GM12878 (cell line): ENCODE data around the gene IFT52. TPM values are rescaled to one million over a fixed set of nuclear protein-coding genes. Genes with fewer than 3 reads are reported as not detected.
"Not testable (repeated sequence)": the region's sequence is repeated elsewhere in the genome, so short reads cannot be mapped to it uniquely, and the experiment has no call there.

Experiments
- ATAC-seq: fragments of 200-7000 bp; cut with Tn5 transposase; 3 replicates; pipeline ENCODE4 v1.9.1; 2020; ENCODE audit warnings: mild to moderate bottlenecking, moderate library complexity
- BruUV-seq: library from RNA; stranded (reverse); fragments of 400-500 nt; replicated peaks from 2 replicates; lab custom pipeline; 2021; lab: Mats Ljungman, UMichigan
- CTCF ChIA-PET: fragments of 300-600 bp; sonication (Branson Sonifier 250); formaldehyde crosslinking; extraction: SDS; loops from one replicate; lab custom pipeline; 2021; ENCODE audit warnings: inconsistent platforms; lab: Yijun Ruan, JAX
- POLR2A ChIA-PET: fragments of 350-600 bp; formaldehyde crosslinking; extraction: SDS; loops from one replicate; lab custom pipeline; 2021; ENCODE audit warnings: inconsistent platforms; lab: Charles Lee
- RAD21 ChIA-PET: fragments of 300-600 bp; sonication (Branson Sonifier 250); formaldehyde crosslinking; loops from one replicate; lab custom pipeline; 2023; ENCODE audit warnings: antibody characterized with exemption; ENCODE audit not compliant: unreplicated experiment; lab: Charles Lee
- SMC1A ChIA-PET: fragments of 300-600 bp; sonication (Branson Sonifier 250); formaldehyde crosslinking; loops from one replicate; lab custom pipeline; 2023; ENCODE audit not compliant: unreplicated experiment, uncharacterized antibody; lab: Charles Lee
- DNase-seq: peaks from one replicate; pipeline ENCODE4 v3.0.0-alpha.2; 2011; ENCODE audit warnings: low read depth, low spot score
- FAIRE-seq: peaks from 3 replicates; lab custom pipeline; 2011; peaks lifted over from hg19 to GRCh38; lab: Jason Lieb, UNC
- H2AFZ ChIP-seq: 2 replicates; pipeline ENCODE4 v1.6.0; 2011; ENCODE audit warnings: low read depth, low read length, control low read depth; ENCODE audit not compliant: control insufficient read depth
- H3K27ac ChIP-seq: 2 replicates; pipeline ENCODE4 v1.5.1; 2011; ENCODE audit warnings: control low read depth; ENCODE audit not compliant: control insufficient read depth, insufficient read depth
- H3K27me3 ChIP-seq, 2 experiments: replicated peaks in 1 of 2; 2 replicates each; pipeline versions ENCODE4 v1.6.0 to v1.6.1; 2011; ENCODE audit warnings: low read length in 1 of 2; ENCODE audit not compliant: control insufficient read depth in 2 of 2, insufficient read depth in 2 of 2
- H3K36me3 ChIP-seq, 2 experiments: 2 replicates each; pipeline ENCODE4 v1.5.1; 2011; ENCODE audit warnings: low read length in 1 of 2; ENCODE audit not compliant: control insufficient read depth in 2 of 2, insufficient read depth in 2 of 2
- H3K4me1 ChIP-seq: 2 replicates; pipeline ENCODE4 v1.6.1; 2011; ENCODE audit warnings: mild to moderate bottlenecking, low read length, moderate library complexity, mixed read lengths; ENCODE audit not compliant: control insufficient read depth, insufficient read depth
- H3K4me2 ChIP-seq: 2 replicates; pipeline ENCODE4 v1.6.0; 2011; ENCODE audit warnings: control low read depth; ENCODE audit not compliant: control insufficient read depth, insufficient read depth
- H3K4me3 ChIP-seq: fragments of 200-600 bp; sonication (generic); 2 replicates; pipeline ENCODE4 v1.5.1; 2016
- H3K79me2 ChIP-seq: 2 replicates; pipeline ENCODE4 v1.6.0; 2011; ENCODE audit warnings: low read length; ENCODE audit not compliant: control insufficient read depth, insufficient read depth
- H3K9ac ChIP-seq: 2 replicates; pipeline ENCODE4 v1.8.0; 2011; ENCODE audit warnings: low read length, control low read depth, mixed read lengths; ENCODE audit not compliant: control insufficient read depth, insufficient read depth
- H3K9me3 ChIP-seq: replicated peaks from 3 replicates; pipeline ENCODE4 v1.5.1; 2011; ENCODE audit warnings: mild to moderate bottlenecking, low read length; ENCODE audit not compliant: control insufficient read depth, insufficient read depth
- H4K20me1 ChIP-seq: 2 replicates; pipeline ENCODE4 v1.6.0; 2011; ENCODE audit not compliant: control insufficient read depth, insufficient read depth
- BCL3 ChIP-seq: IDR thresholded peaks from 2 replicates; pipeline ENCODE4 v1.6.1; 2011; ENCODE audit warnings: borderline replicate concordance, low read depth, mild to moderate bottlenecking, moderate library complexity, low read length; ENCODE audit not compliant: insufficient read depth, poor library complexity, severe bottlenecking
- FOXM1 ChIP-seq: IDR thresholded peaks from 2 replicates; pipeline ENCODE4 v1.6.1; 2012; ENCODE audit warnings: low read depth, mild to moderate bottlenecking, inconsistent platforms, low read length, moderate library complexity
- NBN ChIP-seq: fragments of 450-650 bp; IDR thresholded peaks from 2 replicates; pipeline ENCODE4 v1.6.1; 2016
- RELB ChIP-seq: fragments of 450-650 bp; IDR thresholded peaks from 2 replicates; pipeline ENCODE4 v1.6.1; 2017; ENCODE audit warnings: low read depth, mild to moderate bottlenecking, moderate library complexity
- SREBF2 ChIP-seq: IDR thresholded peaks from 2 replicates; pipeline ENCODE4 v1.6.1; 2012; ENCODE audit warnings: mild to moderate bottlenecking, low read length
- WGBS: methylation state at CpG from one replicate; pipeline ENCODE4 v1.1.6; 2016; ENCODE audit warnings: low lambda C conversion rate; ENCODE audit not compliant: insufficient replicate concordance, insufficient coverage; ENCODE audit errors: missing lambda C conversion rate; 5-methylcytosine and 5-hydroxymethylcytosine counted together
- in situ Hi-C: fragments of 300-500 bp; cut with MboI; formaldehyde crosslinking; loops from 9 replicates; pipeline ENCODE4 v1.14.3; 2018; ENCODE audit warnings: mixed read lengths
- intact Hi-C: fragments of 100-400 bp; cut with micrococcal nuclease; formaldehyde crosslinking; loops from one replicate; pipeline ENCODE4 v1.14.2; 2022; ENCODE audit not compliant: unreplicated experiment
- polyA plus RNA-seq, 11 experiments: library from polyadenylated mRNA; depleted of rRNA in 4 of 11; unstranded in 6 of 11; stranded (reverse) in 5 of 11; fragments of >200 nt; fragmentation: Nextera tagmentation in 4 of 11; fragmentation: Illumina TruSeq in 1 of 11; extraction: Ambion mirVana in 4 of 11; extraction: Trizol in 1 of 11; gene quantifications; 1 replicate in 1 of 11; 2 replicates in 10 of 11; pipeline versions ENCODE4 v1.2.1 to v1.2.3, GENCODE V29; 2011 to 2016; ENCODE audit warnings: inconsistent platforms in 2 of 11, missing spikeins in 2 of 11, low read depth in 1 of 11
- total RNA-seq, 4 experiments: library from RNA; depleted of rRNA in 3 of 4; stranded (reverse); fragments of >200 nt in 3 of 4; fragmentation: Illumina TruSeq in 1 of 4; extraction: Trizol in 1 of 4; gene quantifications; 2 replicates each; pipeline versions ENCODE4 v1.2.1 to v1.2.3, GENCODE V29; 2013 to 2021

The IFT52 gene
- total and polyA plus RNA-seq, 10 of the 15 experiments (the other 5 are each of a cell fraction or from before 2014, with no cell fraction given): 18.1 to 30.5 (median 26.0) TPM

GRCh38 chr20:43650997-43651525, 60.3 kb downstream of the IFT52 start (continued):
- TF ChIP-seq SREBF2 (no peak), FOXM1 (no peak), RELB (no peak), BCL3 (no peak), NBN (no peak)
- TF ChIP-seq, all 136 proteins: peak for 0

- whole genome bisulfite sequencing: 79% methylated on average over 10 of the region's 10 CpGs
- H2AFZ ChIP-seq, intact Hi-C loops, FAIRE-seq, H3K4me2 ChIP-seq, H3K79me2 ChIP-seq, H3K27me3 ChIP-seq, H3K9me3 ChIP-seq, RAD21 ChIA-PET, CTCF ChIA-PET, SMC1A ChIA-PET, H4K20me1 ChIP-seq, in situ Hi-C loops, H3K9ac ChIP-seq, ATAC-seq, H3K36me3 ChIP-seq, H3K27ac ChIP-seq, H3K4me1 ChIP-seq, DNase-seq, H3K4me3 ChIP-seq, BruUV-seq, POLR2A ChIA-PET: not testable (repeated sequence)
Observed at GRCh38 chr20:43651650-43652184, 61.0 kb downstream of the IFT52 start.
